DOHH2 (cell line): ENCODE data around the gene RGS7.

Experiments
- H3F3A ChIP-seq: fragments of 200-600 bp; sonication (generic), shearing (Covaris generic); 2 replicates; pipeline ENCODE4 v1.6.0; 2016; ENCODE audit warnings: antibody characterized with exemption, mild to moderate bottlenecking; ENCODE audit not compliant: control insufficient read depth, insufficient read depth
- H3K27ac ChIP-seq: fragments of 200-600 bp; sonication (generic); 2 replicates; pipeline ENCODE4 v1.5.1; 2014; ENCODE audit warnings: low read depth, mild to moderate bottlenecking, low read length, moderate library complexity
- H3K27me3 ChIP-seq: fragments of 200-600 bp; sonication (generic); 2 replicates; pipeline ENCODE4 v1.6.1; 2014; ENCODE audit warnings: mild to moderate bottlenecking, low read length, mixed read lengths; ENCODE audit not compliant: control insufficient read depth
- H3K36me3 ChIP-seq: fragments of 200-600 bp; sonication (generic); 2 replicates; pipeline ENCODE4 v1.6.1; 2014; ENCODE audit warnings: mild to moderate bottlenecking, low read length, moderate library complexity, mixed read lengths; ENCODE audit not compliant: control insufficient read depth
- H3K4me1 ChIP-seq: fragments of 200-600 bp; sonication (generic); 2 replicates; pipeline ENCODE4 v1.6.1; 2014; ENCODE audit warnings: mild to moderate bottlenecking, low read length, mixed read lengths; ENCODE audit not compliant: control insufficient read depth
- H3K4me2 ChIP-seq: fragments of 200-600 bp; sonication (generic); 2 replicates; pipeline ENCODE4 v1.6.0; 2014; ENCODE audit warnings: mild to moderate bottlenecking, low read length, moderate library complexity
- H3K4me3 ChIP-seq: fragments of 200-600 bp; sonication (generic); 2 replicates; pipeline ENCODE4 v1.5.1; 2014; ENCODE audit warnings: mild to moderate bottlenecking, low read length, mixed read lengths
- H3K79me2 ChIP-seq: fragments of 200-600 bp; sonication (generic); 2 replicates; pipeline ENCODE4 v1.6.1; 2014; ENCODE audit warnings: mild to moderate bottlenecking, low read length, mixed read lengths; ENCODE audit not compliant: control insufficient read depth
- H3K9me2 ChIP-seq: fragments of 200-600 bp; sonication (generic); replicated peaks from 2 replicates; pipeline ENCODE4 v1.6.1; 2014; ENCODE audit warnings: mild to moderate bottlenecking, low read length, mixed read lengths; ENCODE audit not compliant: control insufficient read depth
- H3K9me3 ChIP-seq: fragments of 200-600 bp; sonication (generic); 2 replicates; pipeline ENCODE4 v1.6.1; 2014; ENCODE audit warnings: antibody characterized with exemption, low read length, mixed read lengths; ENCODE audit not compliant: control insufficient read depth, insufficient read depth
- H4K20me1 ChIP-seq: fragments of 200-600 bp; sonication (generic); 2 replicates; pipeline ENCODE4 v1.6.0; 2014; ENCODE audit warnings: low read depth, mild to moderate bottlenecking, antibody characterized with exemption, low read length, moderate library complexity; ENCODE audit not compliant: control insufficient read depth, insufficient read depth
- EZH2phosphoT487 ChIP-seq: fragments of 200-600 bp; sonication (generic); IDR thresholded peaks from 2 replicates; pipeline ENCODE4 v1.6.1; 2017; ENCODE audit warnings: borderline replicate concordance, mild to moderate bottlenecking, antibody characterized with exemption, low read length, moderate library complexity, mixed read lengths
- TF ChIP-seq, protein P1 (sequence below): fragments of 200-600 bp; sonication (generic); IDR thresholded peaks from one replicate; pipeline ENCODE4 v1.5.1; 2014; ENCODE audit warnings: antibody characterized with exemption, mild to moderate bottlenecking, low read depth, low read length; ENCODE audit not compliant: poor library complexity, severe bottlenecking

RGS7 gene

GRCh38 chr1:240792915-240793529 lies 564.0 kb downstream of the RGS7 start:
- H3K4me3 ChIP-seq: no peak overlapping the region
- H3K27me3 ChIP-seq: no peaks in the 10 kb centered on the region
- H3K4me1 ChIP-seq: no peaks in the 10 kb centered on the region
- no peaks in the 10 kb centered on the region for H3K9me3 ChIP-seq
- no peaks in the 10 kb centered on the region for H3K36me3 ChIP-seq
- H3K4me2 ChIP-seq: no peak overlapping the region
- H3K9me2 ChIP-seq: no peaks in the 10 kb centered on the region
- TF ChIP-seq EZH2phosphoT487: no peak
- TF ChIP-seq, protein P1, sequence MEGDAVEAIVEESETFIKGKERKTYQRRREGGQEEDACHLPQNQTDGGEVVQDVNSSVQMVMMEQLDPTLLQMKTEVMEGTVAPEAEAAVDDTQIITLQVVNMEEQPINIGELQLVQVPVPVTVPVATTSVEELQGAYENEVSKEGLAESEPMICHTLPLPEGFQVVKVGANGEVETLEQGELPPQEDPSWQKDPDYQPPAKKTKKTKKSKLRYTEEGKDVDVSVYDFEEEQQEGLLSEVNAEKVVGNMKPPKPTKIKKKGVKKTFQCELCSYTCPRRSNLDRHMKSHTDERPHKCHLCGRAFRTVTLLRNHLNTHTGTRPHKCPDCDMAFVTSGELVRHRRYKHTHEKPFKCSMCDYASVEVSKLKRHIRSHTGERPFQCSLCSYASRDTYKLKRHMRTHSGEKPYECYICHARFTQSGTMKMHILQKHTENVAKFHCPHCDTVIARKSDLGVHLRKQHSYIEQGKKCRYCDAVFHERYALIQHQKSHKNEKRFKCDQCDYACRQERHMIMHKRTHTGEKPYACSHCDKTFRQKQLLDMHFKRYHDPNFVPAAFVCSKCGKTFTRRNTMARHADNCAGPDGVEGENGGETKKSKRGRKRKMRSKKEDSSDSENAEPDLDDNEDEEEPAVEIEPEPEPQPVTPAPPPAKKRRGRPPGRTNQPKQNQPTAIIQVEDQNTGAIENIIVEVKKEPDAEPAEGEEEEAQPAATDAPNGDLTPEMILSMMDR: no peak
- H4K20me1 ChIP-seq: no peaks in the 10 kb centered on the region
- H3F3A ChIP-seq: no peaks in the 10 kb centered on the region
- H3K79me2 ChIP-seq: no peaks in the 10 kb centered on the region
- H3K27ac ChIP-seq: no peak overlapping the region

DNA sequence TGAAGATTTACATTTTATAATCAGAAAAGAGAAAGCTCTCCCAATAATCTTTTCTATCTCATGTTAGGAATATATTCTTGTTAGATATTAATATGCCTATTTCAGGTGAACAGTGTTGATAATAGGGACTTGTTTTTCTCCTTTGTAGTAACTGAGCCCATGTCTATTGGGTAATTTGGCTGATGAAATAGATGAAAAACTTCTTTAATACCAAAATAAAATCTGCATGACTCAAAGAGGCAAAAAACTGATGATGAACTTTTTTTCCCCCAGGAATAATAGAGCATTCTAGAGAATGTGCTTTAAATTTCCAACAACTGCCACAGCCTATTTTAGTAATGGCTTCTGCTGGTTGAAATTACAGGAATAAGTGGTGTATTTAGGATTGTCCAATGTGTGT lies 566.1 kb downstream of the RGS7 start:
- H3K9me2 ChIP-seq: no peaks in the 10 kb centered on the region
- no peak overlapping the region for H3K27ac ChIP-seq
- TF ChIP-seq, protein P1: no peak
- no peak for TF ChIP-seq EZH2phosphoT487
- no peaks in the 10 kb centered on the region for H3K9me3 ChIP-seq
- no peaks in the 10 kb centered on the region for H3K79me2 ChIP-seq
- no peaks in the 10 kb centered on the region for H3K36me3 ChIP-seq
- no peaks in the 10 kb centered on the region for H3F3A ChIP-seq
- H3K4me3 ChIP-seq: no peak overlapping the region
- no peaks in the 10 kb centered on the region for H4K20me1 ChIP-seq
- no peak overlapping the region for H3K4me2 ChIP-seq
- no peaks in the 10 kb centered on the region for H3K27me3 ChIP-seq
- H3K4me1 ChIP-seq: no peaks in the 10 kb centered on the region

- Histone ChIP-seq H3K79me2 (no peaks in the 10 kb centered on the region), H3K36me3 (no peaks in the 10 kb centered on the region), H3K4me3 (no peak overlapping the region), H3K4me2 (no peak overlapping the region), H3K27ac (no peak overlapping the region), H3F3A (no peaks in the 10 kb centered on the region), H3K9me2 (no peaks in the 10 kb centered on the region), H3K4me1 (no peaks in the 10 kb centered on the region), H3K27me3 (no peaks in the 10 kb centered on the region), H3K9me3 (no peaks in the 10 kb centered on the region), H4K20me1 (no peaks in the 10 kb centered on the region)
- no peak for TF ChIP-seq EZH2phosphoT487
- TF ChIP-seq, protein P1: no peak
These were observed 570.1 kb downstream of the RGS7 start for GRCh38 chr1:240786880-240787279.
